Measurements from ENCODE around the gene OTOG.

The OTOG gene

DNA sequence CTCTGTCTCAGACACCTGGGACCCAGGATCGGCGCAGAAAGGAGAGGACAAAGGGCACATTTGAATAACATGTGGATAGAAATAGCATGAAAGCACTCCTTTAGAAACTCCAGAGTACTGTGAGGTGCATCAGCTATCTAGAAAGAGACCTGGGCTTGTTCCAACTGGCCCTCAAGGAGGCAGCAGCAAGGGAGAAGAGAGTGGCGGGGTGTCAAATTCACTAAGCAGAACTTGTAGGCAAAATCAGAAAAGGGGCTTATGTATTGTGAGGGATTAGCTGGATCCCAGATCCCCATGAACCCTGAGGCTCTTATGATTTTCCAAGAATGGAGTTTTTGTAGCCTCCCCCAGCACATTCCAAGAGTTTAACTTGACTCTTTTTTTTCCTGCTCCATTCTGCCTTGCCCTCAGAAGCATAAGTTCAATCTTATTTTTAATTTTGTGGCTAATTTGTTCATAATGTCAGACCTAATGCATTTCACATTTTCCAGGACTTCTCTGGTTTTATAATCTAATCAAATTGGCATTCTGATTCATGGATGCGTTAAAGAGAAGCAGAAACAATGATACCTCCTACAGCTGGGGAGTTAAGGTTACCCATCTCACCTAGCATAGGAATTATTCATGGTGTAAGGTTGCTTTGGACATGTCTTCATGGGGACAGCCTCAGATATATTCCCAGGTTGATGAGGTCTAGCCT, 36.4 kb upstream of the OTOG start:
- Histone ChIP-seq H3K27ac (ENCODE audit: low read length) (no peak overlapping the region), H3K4me1 (ENCODE audit: insufficient read depth, low read length) (no peaks in the 10 kb centered on the region), H3K27me3 (ENCODE audit: insufficient read depth, low read length) (0 out of 2 replicates have a peak, but pooled peaks cover 4% of the 10 kb centered on the region), H3K9ac (ENCODE audit: low read depth, low read length) (no peak overlapping the region), H3K9me3 (ENCODE audit: insufficient read depth, low read depth, low read length) (no peaks in the 10 kb centered on the region), H3K36me3 (ENCODE audit: insufficient read depth, low read depth, low read length) (no peaks in the 10 kb centered on the region), H3K4me3 (ENCODE audit: low read length) (no peak overlapping the region)

DNA sequence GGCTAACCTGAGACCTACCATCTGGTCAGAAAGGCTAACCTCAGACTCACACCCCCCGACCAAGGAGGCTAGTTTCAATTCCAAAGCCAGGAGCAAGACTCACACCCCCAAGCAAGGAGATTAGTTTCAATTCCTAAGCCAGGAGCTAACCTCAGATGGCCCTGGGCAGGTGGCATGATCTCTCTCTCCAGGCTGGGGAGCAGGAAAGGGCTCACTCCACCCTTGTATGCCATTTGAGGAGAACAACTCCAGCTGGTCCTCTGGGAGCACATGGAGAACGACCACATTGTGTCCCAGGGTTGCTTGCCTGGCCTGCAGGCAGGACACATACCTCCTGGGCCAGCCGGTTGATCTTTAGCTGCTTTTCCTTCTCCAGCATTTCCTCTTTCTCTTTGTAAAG, 35.5 kb upstream of the OTOG start:
- Histone ChIP-seq H3K9ac (ENCODE audit: low read depth, low read length) (no peak overlapping the region), H3K4me1 (ENCODE audit: insufficient read depth, low read length) (no peaks in the 10 kb centered on the region), H3K27ac (ENCODE audit: low read length) (no peak overlapping the region), H3K36me3 (ENCODE audit: insufficient read depth, low read depth, low read length) (no peaks in the 10 kb centered on the region), H3K4me3 (ENCODE audit: low read length) (no peak overlapping the region), H3K9me3 (ENCODE audit: insufficient read depth, low read depth, low read length) (no peaks in the 10 kb centered on the region), H3K27me3 (ENCODE audit: insufficient read depth, low read length) (0 out of 2 replicates have a peak, but pooled peaks cover 4% of the 10 kb centered on the region)

DNA sequence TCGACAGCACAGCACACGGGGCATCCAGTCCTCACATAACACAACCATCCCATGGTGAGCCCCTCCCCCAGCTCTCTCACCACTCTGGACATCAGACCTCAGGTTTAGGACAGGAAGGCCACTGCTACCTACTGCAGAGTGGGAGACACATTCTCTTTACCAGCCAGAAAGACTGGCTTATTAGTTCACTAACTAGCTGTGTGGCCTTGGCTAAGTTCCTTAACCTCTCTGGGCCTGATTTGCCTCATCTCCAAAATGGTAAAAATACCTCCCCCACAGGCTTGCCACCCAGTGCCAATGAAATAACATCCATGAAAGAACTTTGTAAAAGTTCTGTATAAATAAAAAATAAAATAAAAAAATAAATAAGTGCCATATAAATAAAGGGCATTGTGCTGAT, 35.0 kb upstream of the OTOG start:
- Histone ChIP-seq H3K9ac (ENCODE audit: low read depth, low read length) (no peak overlapping the region), H3K4me1 (ENCODE audit: insufficient read depth, low read length) (no peaks in the 10 kb centered on the region), H3K27ac (ENCODE audit: low read length) (no peak overlapping the region), H3K36me3 (ENCODE audit: insufficient read depth, low read depth, low read length) (no peaks in the 10 kb centered on the region), H3K9me3 (ENCODE audit: insufficient read depth, low read depth, low read length) (no peaks in the 10 kb centered on the region), H3K27me3 (ENCODE audit: insufficient read depth, low read length) (0 out of 2 replicates have a peak, but pooled peaks cover 4% of the 10 kb centered on the region), H3K4me3 (ENCODE audit: low read length) (no peak overlapping the region)

DNA sequence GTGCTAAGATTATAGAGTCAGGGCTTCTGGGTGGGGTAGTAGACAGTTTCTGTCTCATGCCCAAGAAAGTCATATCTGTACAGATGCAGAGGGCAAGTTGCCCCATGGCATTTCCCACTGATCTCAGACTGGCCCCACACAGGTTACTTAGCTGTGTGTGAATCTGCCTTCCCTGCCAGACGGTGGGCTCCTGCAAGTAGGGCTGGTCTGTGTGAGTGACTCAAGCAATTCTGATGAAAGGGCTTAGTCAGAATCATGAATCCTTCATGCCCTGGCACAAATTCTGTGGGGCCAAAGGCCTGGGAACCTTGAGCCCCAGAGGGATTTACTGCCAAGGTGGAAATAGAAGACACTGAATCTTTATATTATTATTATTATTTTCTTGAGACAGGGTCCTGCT, 33.2 kb upstream of the OTOG start:
- H3K9ac ChIP-seq (ENCODE audit: low read depth, low read length), result no peak overlapping the region
- no peaks in the 10 kb centered on the region for H3K9me3 ChIP-seq (ENCODE audit: insufficient read depth, low read depth, low read length)
- no peaks in the 10 kb centered on the region for H3K27me3 ChIP-seq (ENCODE audit: insufficient read depth, low read length)
- H3K4me3 ChIP-seq (ENCODE audit: low read length), result no peak overlapping the region
- no peaks in the 10 kb centered on the region for H3K36me3 ChIP-seq (ENCODE audit: insufficient read depth, low read depth, low read length)
- H3K4me1 ChIP-seq (ENCODE audit: insufficient read depth, low read length), result no peaks in the 10 kb centered on the region; the same call in 1 of the 2 replicates
- no peak overlapping the region for H3K27ac ChIP-seq (ENCODE audit: low read length)

DNA sequence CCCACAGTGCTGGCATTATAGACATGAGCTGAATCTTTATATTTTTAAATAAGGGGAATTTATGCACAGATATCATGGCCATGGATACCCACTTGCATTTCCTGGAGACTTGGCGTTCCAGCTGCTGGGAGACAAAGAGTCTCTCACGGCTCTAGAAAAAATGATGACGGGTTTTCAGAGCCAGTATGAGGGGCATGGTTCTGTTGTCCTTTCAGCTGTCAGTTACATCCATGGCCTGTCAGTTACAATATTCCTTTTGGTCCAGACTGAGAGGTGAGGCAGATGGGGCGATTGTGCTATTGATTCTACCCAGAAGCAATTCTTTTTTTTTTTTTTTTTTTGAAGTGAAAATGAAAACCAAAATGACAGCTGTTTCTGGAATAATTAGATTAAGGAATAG, 32.6 kb upstream of the OTOG start:
- H3K9me3 ChIP-seq (ENCODE audit: insufficient read depth, low read depth, low read length), result no peaks in the 10 kb centered on the region
- peaks cover 4% of the 10 kb centered on the region; the same call in 1 of the 2 replicates for H3K4me1 ChIP-seq (ENCODE audit: insufficient read depth, low read length)
- no peak overlapping the region for H3K27ac ChIP-seq (ENCODE audit: low read length)
- no peaks in the 10 kb centered on the region for H3K36me3 ChIP-seq (ENCODE audit: insufficient read depth, low read depth, low read length)
- H3K27me3 ChIP-seq (ENCODE audit: insufficient read depth, low read length), result no peaks in the 10 kb centered on the region
- H3K4me3 ChIP-seq (ENCODE audit: low read length), result no peak overlapping the region
- no peak overlapping the region for H3K9ac ChIP-seq (ENCODE audit: low read depth, low read length)

DNA sequence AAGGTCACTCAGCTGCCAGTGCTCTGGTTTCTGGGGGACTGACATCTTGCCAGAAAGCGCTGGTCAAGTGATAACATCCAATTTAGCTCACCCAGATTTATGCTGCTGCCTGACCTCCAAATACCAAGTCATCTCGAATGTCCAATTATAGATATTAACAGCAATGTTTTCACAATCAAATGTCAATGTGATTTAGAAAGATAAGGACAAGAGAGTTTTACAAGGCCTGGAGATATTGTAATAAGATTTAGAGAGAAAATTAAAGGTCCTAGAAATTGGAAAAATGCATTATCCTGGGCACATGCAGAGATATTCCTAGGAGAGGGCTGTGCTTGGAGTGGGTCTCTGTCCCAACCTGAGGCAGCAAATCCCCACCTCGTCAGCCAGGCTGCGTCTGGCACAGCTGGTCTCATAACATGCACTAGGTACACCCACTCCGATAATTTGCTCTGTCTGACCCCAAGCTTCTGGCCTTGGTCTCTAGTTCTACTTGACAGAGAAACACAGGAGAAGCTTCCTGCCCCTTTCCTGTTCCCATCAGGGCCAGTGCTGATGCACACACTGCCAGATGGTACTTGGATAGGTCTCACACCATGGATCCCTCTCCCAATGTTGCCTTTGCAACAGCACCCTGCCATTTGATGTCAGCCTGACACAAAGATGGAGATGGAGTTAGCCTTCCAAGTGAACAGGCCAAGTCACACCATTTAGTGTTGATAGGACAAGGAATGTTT, 31.4 kb upstream of the OTOG start:
- no peaks in the 10 kb centered on the region for H3K27me3 ChIP-seq (ENCODE audit: insufficient read depth, low read length)
- H3K36me3 ChIP-seq (ENCODE audit: insufficient read depth, low read depth, low read length), result no peaks in the 10 kb centered on the region
- no peak overlapping the region for H3K4me3 ChIP-seq (ENCODE audit: low read length)
- H3K9me3 ChIP-seq (ENCODE audit: insufficient read depth, low read depth, low read length), result no peaks in the 10 kb centered on the region
- no peak overlapping the region for H3K9ac ChIP-seq (ENCODE audit: low read depth, low read length)
- H3K27ac ChIP-seq (ENCODE audit: low read length), result no peak overlapping the region
- peaks cover 4% of the 10 kb centered on the region; the same call in 1 of the 2 replicates for H3K4me1 ChIP-seq (ENCODE audit: insufficient read depth, low read length)

DNA sequence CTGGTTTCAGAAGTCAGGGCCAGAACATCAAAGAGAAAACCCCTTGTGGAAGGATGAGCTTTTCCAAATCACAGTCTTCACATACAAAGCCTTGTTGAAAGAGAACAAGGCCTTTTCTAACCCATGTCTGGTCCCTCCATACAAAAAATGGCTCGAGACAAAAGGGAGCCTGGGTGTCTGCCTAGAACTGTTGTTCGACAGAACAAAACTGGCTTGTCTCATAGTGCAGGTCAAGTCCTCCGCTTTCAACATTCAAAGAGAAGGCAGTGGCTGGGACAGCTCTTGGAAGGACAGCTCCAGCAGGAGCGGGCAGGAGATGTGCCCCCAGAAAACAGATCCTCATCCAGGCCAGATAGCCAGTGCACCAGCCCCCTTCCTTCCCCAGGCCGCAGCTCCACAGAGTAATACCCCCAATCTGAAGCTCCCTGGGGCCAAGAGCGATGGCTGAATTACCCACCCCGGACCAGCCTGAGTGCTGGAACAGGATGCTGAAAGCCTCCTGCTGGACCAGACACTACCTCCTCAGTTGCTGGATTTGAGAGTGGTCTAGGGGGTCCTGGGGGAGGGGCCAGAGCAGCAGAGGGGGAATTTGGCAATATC, 30.4 kb upstream of the OTOG start:
- H3K9me3 ChIP-seq (ENCODE audit: insufficient read depth, low read depth, low read length), result no peaks in the 10 kb centered on the region
- H3K4me3 ChIP-seq (ENCODE audit: low read length), result no peak overlapping the region
- no peak overlapping the region for H3K27ac ChIP-seq (ENCODE audit: low read length)
- peaks cover 4% of the 10 kb centered on the region; the same call in 1 of the 2 replicates for H3K4me1 ChIP-seq (ENCODE audit: insufficient read depth, low read length)
- no peak overlapping the region for H3K9ac ChIP-seq (ENCODE audit: low read depth, low read length)
- H3K36me3 ChIP-seq (ENCODE audit: insufficient read depth, low read depth, low read length), result no peaks in the 10 kb centered on the region
- H3K27me3 ChIP-seq (ENCODE audit: insufficient read depth, low read length), result no peaks in the 10 kb centered on the region

DNA sequence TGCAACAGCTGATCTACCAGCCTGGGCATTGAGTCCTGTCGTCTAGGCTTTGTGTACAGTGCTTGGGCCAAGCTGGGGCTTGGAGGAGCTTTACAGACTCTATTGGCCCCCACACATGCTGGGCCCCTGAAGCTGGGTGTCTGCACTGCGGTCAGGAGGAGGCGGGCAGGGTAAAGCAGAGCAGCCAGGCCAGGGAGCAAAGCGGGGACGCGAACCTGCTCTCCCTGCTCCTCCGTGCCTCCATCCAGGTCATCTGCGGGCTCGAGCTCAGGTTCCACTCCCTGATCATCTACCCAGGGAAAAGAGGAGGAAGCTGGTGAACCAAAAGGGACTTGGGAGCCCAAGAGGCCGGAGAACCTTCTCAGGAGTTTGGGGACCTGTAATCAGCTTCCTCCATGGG, 29.9 kb upstream of the OTOG start:
- H3K27me3 ChIP-seq (ENCODE audit: insufficient read depth, low read length), result no peaks in the 10 kb centered on the region
- H3K9ac ChIP-seq (ENCODE audit: low read depth, low read length), result no peak overlapping the region
- no peaks in the 10 kb centered on the region for H3K36me3 ChIP-seq (ENCODE audit: insufficient read depth, low read depth, low read length)
- H3K4me3 ChIP-seq (ENCODE audit: low read length), result no peak overlapping the region
- no peaks in the 10 kb centered on the region for H3K9me3 ChIP-seq (ENCODE audit: insufficient read depth, low read depth, low read length)
- peaks cover 4% of the 10 kb centered on the region; the same call in 1 of the 2 replicates for H3K4me1 ChIP-seq (ENCODE audit: insufficient read depth, low read length)
- H3K27ac ChIP-seq (ENCODE audit: low read length), result no peak overlapping the region

DNA sequence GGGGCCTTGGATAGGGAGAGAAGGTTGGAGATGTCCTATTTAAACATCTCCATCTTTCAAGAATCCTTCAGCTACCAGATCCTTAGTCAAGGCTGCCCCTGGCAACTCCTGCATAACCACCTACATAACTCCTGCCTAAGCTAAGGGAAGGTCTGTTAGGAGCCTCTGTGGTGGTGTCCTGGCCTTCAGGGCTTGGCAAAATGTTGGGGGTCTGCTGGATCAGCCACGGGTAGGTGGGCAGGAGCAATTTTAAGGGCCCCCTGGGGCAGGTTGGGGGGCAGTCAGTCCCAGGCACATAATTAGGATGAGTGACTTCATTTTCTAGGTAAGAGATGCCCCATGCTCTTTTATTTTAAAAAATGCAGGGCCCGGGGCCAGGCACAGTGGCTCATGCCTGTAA, 28.7 kb upstream of the OTOG start:
- Histone ChIP-seq H3K9ac (ENCODE audit: low read depth, low read length) (no peak overlapping the region), H3K27ac (ENCODE audit: low read length) (no peak overlapping the region), H3K4me3 (ENCODE audit: low read length) (no peak overlapping the region), H3K9me3 (ENCODE audit: insufficient read depth, low read depth, low read length) (no peaks in the 10 kb centered on the region), H3K4me1 (ENCODE audit: insufficient read depth, low read length) (peaks cover 4% of the 10 kb centered on the region; the same call in 1 of the 2 replicates), H3K27me3 (ENCODE audit: insufficient read depth, low read length) (no peaks in the 10 kb centered on the region), H3K36me3 (ENCODE audit: insufficient read depth, low read depth, low read length) (no peaks in the 10 kb centered on the region)

DNA sequence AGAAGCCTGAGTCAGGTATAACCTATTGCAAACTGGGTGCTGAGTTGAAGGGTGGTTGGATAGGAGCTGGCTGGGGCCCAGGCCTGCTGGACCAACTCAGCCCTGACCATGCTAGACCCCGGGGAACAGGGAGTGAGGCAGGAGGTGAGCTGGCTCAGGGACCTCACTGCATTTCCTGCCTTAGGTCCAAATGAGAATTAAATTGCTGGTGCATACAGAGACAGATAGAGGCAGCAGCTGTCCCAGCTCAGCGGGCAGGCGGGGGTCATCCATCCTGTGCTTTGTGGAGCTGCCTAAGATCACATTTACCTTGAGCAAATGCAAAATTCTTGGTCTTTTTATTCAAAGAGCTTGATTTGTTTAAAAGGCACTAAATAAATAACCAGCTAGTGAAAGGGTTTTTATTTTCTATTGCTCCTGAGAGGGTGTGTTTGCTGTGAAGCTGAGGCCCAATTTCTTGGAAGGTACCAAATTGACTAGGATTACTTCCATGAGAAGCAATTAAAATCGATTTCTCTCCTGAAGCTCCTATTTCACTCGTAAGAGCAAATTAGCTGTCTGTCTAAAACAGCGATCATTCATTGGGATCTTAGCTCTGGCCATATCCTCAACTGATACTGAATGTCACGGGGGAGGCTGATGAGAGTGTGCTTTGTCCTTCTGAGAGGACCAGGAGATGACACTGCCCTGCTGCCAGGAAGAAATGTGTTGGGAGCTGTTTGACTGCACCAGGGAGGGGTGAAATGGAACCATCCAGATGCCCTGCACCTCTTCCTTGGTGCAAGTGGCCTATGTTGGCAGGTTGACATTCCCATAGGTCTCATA, 27.8 kb upstream of the OTOG start:
- no peak overlapping the region for H3K27ac ChIP-seq (ENCODE audit: low read length)

DNA sequence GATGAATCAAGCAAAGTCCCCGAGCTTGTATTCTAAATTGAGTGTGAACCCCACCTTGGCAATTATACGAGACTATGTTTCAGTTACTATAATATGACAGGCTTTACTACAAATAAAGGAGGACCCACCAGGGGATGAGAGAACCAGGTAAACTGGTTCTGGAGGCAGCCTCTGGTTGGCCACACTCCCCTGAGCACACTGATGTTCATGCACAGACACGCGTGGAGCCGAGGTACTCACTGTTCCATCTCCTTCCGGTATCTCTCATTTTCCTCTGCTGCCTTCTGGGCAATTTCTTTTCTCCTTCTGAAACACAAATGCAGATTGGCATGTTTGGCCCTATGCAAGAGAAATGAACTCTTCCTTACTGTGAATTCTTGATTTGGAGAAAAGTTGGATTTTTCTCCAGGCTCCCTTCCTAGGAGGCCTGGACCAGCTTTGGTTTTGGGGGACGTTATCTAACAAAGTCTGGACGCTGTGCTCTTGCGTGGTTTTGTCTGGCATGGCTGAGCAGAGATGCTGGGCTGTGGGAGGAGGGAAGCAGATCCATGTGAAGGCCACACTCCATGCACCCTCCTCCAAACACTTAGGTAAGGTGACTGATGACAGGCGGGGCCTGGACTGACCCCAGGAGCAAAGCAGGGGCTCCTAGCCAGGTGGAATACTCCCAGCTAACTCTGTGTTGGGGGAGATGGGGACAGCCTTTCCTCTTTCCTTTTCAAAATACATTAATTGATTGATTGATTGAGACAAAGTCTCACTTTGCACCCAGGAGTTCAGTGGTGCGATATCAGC, 25.8 kb upstream of the OTOG start:
- no peaks in the 10 kb centered on the region for H3K9me3 ChIP-seq (ENCODE audit: insufficient read depth, low read depth, low read length)
- no peak overlapping the region for H3K4me3 ChIP-seq (ENCODE audit: low read length)
- no peak overlapping the region for H3K9ac ChIP-seq (ENCODE audit: low read depth, low read length)
- no peaks in the 10 kb centered on the region for H3K36me3 ChIP-seq (ENCODE audit: insufficient read depth, low read depth, low read length)
- no peaks in the 10 kb centered on the region for H3K27me3 ChIP-seq (ENCODE audit: insufficient read depth, low read length)
- no peak overlapping the region for H3K27ac ChIP-seq (ENCODE audit: low read length)
- H3K4me1 ChIP-seq (ENCODE audit: insufficient read depth, low read length), result peaks cover 4% of the 10 kb centered on the region; the same call in 1 of the 2 replicates

More for the DNA sequence above, 27.8 kb upstream of the OTOG start:
- H3K4me3 ChIP-seq (ENCODE audit: low read length), result no peak overlapping the region
- peaks cover 4% of the 10 kb centered on the region; the same call in 1 of the 2 replicates for H3K4me1 ChIP-seq (ENCODE audit: insufficient read depth, low read length)
- H3K36me3 ChIP-seq (ENCODE audit: insufficient read depth, low read depth, low read length), result no peaks in the 10 kb centered on the region
- H3K9ac ChIP-seq (ENCODE audit: low read depth, low read length), result no peak overlapping the region
- no peaks in the 10 kb centered on the region for H3K9me3 ChIP-seq (ENCODE audit: insufficient read depth, low read depth, low read length)
- no peaks in the 10 kb centered on the region for H3K27me3 ChIP-seq (ENCODE audit: insufficient read depth, low read length)

Measured in iPS-20b (cell line).